Astrocyte (in vitro differentiated cells and primary cell): Measurements from ENCODE around the gene LEFTY1. TPM values are rescaled to one million over a fixed set of nuclear protein-coding genes. Genes with fewer than 3 reads are reported as not detected.
A peak's percentile ranks its signal among the peaks of the same experiment; 100 is the strongest.

ENCODE experiments used
- DNase-seq: peaks from one replicate; pipeline ENCODE4 v3.0.0-alpha.2; 2010; ENCODE audit warnings: low read depth
- FAIRE-seq: peaks from 2 replicates; lab custom pipeline; 2011; peaks lifted over from hg19 to GRCh38; lab: Jason Lieb, UNC
- H2AFZ ChIP-seq: 2 replicates; pipeline ENCODE4 v1.6.0; 2012; ENCODE audit warnings: low read depth, low read length, inconsistent platforms
- H3K27ac ChIP-seq: 2 replicates; pipeline ENCODE4 v1.5.1; 2011; ENCODE audit warnings: low read depth, low read length, inconsistent platforms
- H3K27me3 ChIP-seq: 2 replicates; pipeline ENCODE4 v1.6.0; 2011; ENCODE audit warnings: low read length, inconsistent platforms; ENCODE audit not compliant: insufficient read depth
- H3K36me3 ChIP-seq: 2 replicates; pipeline ENCODE4 v1.5.1; 2011; ENCODE audit warnings: low read length, inconsistent platforms; ENCODE audit not compliant: insufficient read depth
- H3K4me1 ChIP-seq: 2 replicates; pipeline ENCODE4 v1.5.1; 2011; ENCODE audit warnings: low read length, inconsistent platforms; ENCODE audit not compliant: insufficient read depth
- H3K4me2 ChIP-seq: 2 replicates; pipeline ENCODE4 v1.6.0; 2012; ENCODE audit warnings: low read length, inconsistent platforms
- H3K4me3 ChIP-seq: 2 replicates; pipeline ENCODE4 v1.5.1; 2011; ENCODE audit warnings: low read depth, mild to moderate bottlenecking, low read length, inconsistent platforms; ENCODE audit not compliant: insufficient read depth
- H3K79me2 ChIP-seq: 2 replicates; pipeline ENCODE4 v1.6.0; 2012; ENCODE audit warnings: mild to moderate bottlenecking, low read length, inconsistent platforms; ENCODE audit not compliant: insufficient read depth
- H3K9ac ChIP-seq: 2 replicates; pipeline ENCODE4 v1.6.0; 2012; ENCODE audit warnings: mild to moderate bottlenecking, low read length, inconsistent platforms
- H3K9me3 ChIP-seq: 2 replicates; pipeline ENCODE4 v1.5.1; 2012; ENCODE audit warnings: low read depth, mild to moderate bottlenecking, low read length, inconsistent platforms; ENCODE audit not compliant: insufficient read depth
- H4K20me1 ChIP-seq: 2 replicates; pipeline ENCODE4 v1.6.0; 2012; ENCODE audit warnings: low read length, inconsistent platforms; ENCODE audit not compliant: insufficient read depth
- H3K27ac Mint-ChIP-seq: one replicate; pipeline ENCODE4 v1.8.0; 2021; ENCODE audit warnings: mild to moderate bottlenecking, mixed read lengths; ENCODE audit not compliant: unreplicated experiment
- H3K27me3 Mint-ChIP-seq: one replicate; pipeline ENCODE4 v1.8.0; 2021; ENCODE audit warnings: low read depth, mixed read lengths; ENCODE audit not compliant: unreplicated experiment
- H3K36me3 Mint-ChIP-seq: one replicate; pipeline ENCODE4 v1.8.0; 2021; ENCODE audit warnings: low read depth, mixed read lengths; ENCODE audit not compliant: unreplicated experiment
- H3K4me1 Mint-ChIP-seq: one replicate; pipeline ENCODE4 v1.8.0; 2021; ENCODE audit warnings: low read depth, mixed read lengths; ENCODE audit not compliant: unreplicated experiment
- H3K4me3 Mint-ChIP-seq: one replicate; pipeline ENCODE4 v1.8.0; 2021; ENCODE audit warnings: mild to moderate bottlenecking, moderate library complexity, mixed read lengths; ENCODE audit not compliant: unreplicated experiment
- H3K9me3 Mint-ChIP-seq: one replicate; pipeline ENCODE4 v1.8.0; 2021; ENCODE audit warnings: mild to moderate bottlenecking, mixed read lengths; ENCODE audit not compliant: unreplicated experiment
- CTCF ChIP-seq: IDR thresholded peaks from 2 replicates; pipeline ENCODE4 v1.5.1; 2011; ENCODE audit warnings: low read depth, mild to moderate bottlenecking, inconsistent platforms, low read length, moderate library complexity; ENCODE audit not compliant: insufficient read depth
- EZH2 ChIP-seq: IDR thresholded peaks from 2 replicates; pipeline ENCODE4 v1.6.1; 2012; ENCODE audit warnings: mild to moderate bottlenecking, low read length, inconsistent platforms; ENCODE audit not compliant: insufficient read depth
- total RNA-seq: library from RNA; stranded (reverse); gene quantifications from 2 replicates; pipeline ENCODE4 v1.2.1, GENCODE V29; 2021

The LEFTY1 gene
- total RNA-seq, 1 donor from 2014 or later = 4.2 TPM

- Histone ChIP-seq H3K9me3 (no peaks in the 10 kb centered on the region), H3K27me3 (no peaks in the 10 kb centered on the region), H4K20me1 (no peaks in the 10 kb centered on the region), H3K36me3 (no peaks in the 10 kb centered on the region), H3K4me2 (no peak overlapping the region), H3K4me1 (no peaks in the 10 kb centered on the region), H2AFZ (no peak overlapping the region), H3K79me2 (no peaks in the 10 kb centered on the region), H3K9ac (no peak overlapping the region), H3K27ac (no peak overlapping the region), H3K4me3 (no peak overlapping the region)
- no peak overlapping the region for H3K27ac Mint-ChIP-seq
- no peak overlapping the region for H3K4me3 Mint-ChIP-seq
- DNase-seq (no peak), FAIRE-seq (no peak)
- TF ChIP-seq EZH2 = no peak
- no peak for TF ChIP-seq CTCF
- no peaks in the 10 kb centered on the region for H3K9me3 Mint-ChIP-seq
- peaks cover 2% of the 10 kb centered on the region for H3K36me3 Mint-ChIP-seq
- H3K4me1 Mint-ChIP-seq = peaks cover 10% of the 10 kb centered on the region
- H3K27me3 Mint-ChIP-seq = peaks cover 21% of the 10 kb centered on the region
Observed at GRCh38 chr1:225887030-225887314, 2.0 kb downstream of the LEFTY1 start.

GRCh38 chr1:225886159-225887029 is 2.6 kb downstream of the LEFTY1 start:
- peaks cover 10% of the 10 kb centered on the region for H3K4me1 Mint-ChIP-seq
- no peak overlapping the region for H2AFZ ChIP-seq
- peaks cover 2% of the 10 kb centered on the region for H3K4me1 ChIP-seq
- H4K20me1 ChIP-seq = no peaks in the 10 kb centered on the region
- H3K27ac Mint-ChIP-seq = no peak overlapping the region
- peaks cover 2% of the 10 kb centered on the region for H3K36me3 Mint-ChIP-seq
- H3K27me3 ChIP-seq = no peaks in the 10 kb centered on the region
- H3K4me3 ChIP-seq = no peak overlapping the region
- H3K9me3 Mint-ChIP-seq = no peaks in the 10 kb centered on the region
- no peak overlapping the region for H3K4me3 Mint-ChIP-seq
- no peak overlapping the region for H3K9ac ChIP-seq
- no peaks in the 10 kb centered on the region for H3K36me3 ChIP-seq
- FAIRE-seq = no peak
- no peak for TF ChIP-seq EZH2
- TF ChIP-seq CTCF = no peak
- H3K27ac ChIP-seq = no peak overlapping the region
- DNase-seq = no peak
- H3K27me3 Mint-ChIP-seq = peaks cover 21% of the 10 kb centered on the region
- no peaks in the 10 kb centered on the region for H3K79me2 ChIP-seq
- no peaks in the 10 kb centered on the region for H3K9me3 ChIP-seq
- no peak overlapping the region for H3K4me2 ChIP-seq

GRCh38 chr1:225885336-225885735 is 3.6 kb downstream of the LEFTY1 start:
- no peaks in the 10 kb centered on the region for H3K36me3 ChIP-seq
- H3K27ac ChIP-seq = no peak overlapping the region
- peaks cover 6% of the 10 kb centered on the region for H4K20me1 ChIP-seq
- H3K9me3 Mint-ChIP-seq = no peaks in the 10 kb centered on the region
- no peak overlapping the region for H3K27ac Mint-ChIP-seq
- DNase-seq (no peak), FAIRE-seq (no peak)
- no peaks in the 10 kb centered on the region for H3K27me3 ChIP-seq
- no peak for TF ChIP-seq EZH2
- TF ChIP-seq CTCF = no peak
- peaks cover 2% of the 10 kb centered on the region for H3K36me3 Mint-ChIP-seq
- H3K4me2 ChIP-seq = no peak overlapping the region
- peaks cover 11% of the 10 kb centered on the region for H3K4me1 Mint-ChIP-seq
- no peak overlapping the region for H2AFZ ChIP-seq
- peak overlapping the region; percentile 62 for H3K4me3 Mint-ChIP-seq
- no peak overlapping the region for H3K9ac ChIP-seq
- no peaks in the 10 kb centered on the region for H3K79me2 ChIP-seq
- H3K27me3 Mint-ChIP-seq = peaks cover 21% of the 10 kb centered on the region
- no peak overlapping the region for H3K4me3 ChIP-seq
- no peaks in the 10 kb centered on the region for H3K9me3 ChIP-seq
- peaks cover 9% of the 10 kb centered on the region for H3K4me1 ChIP-seq
